ENCODE results near the gene CNPY4. TPM values are rescaled to one million over a fixed set of nuclear protein-coding genes. Genes with fewer than 3 reads are reported as not detected.

The CNPY4 gene
- total RNA-seq, 2 donors from 2014 or later: 0.99 to 2.3 TPM

GRCh38 chr7:100167912-100168323 is 48.5 kb downstream of the CNPY4 start:
- H3K9me3 ChIP-seq: no peaks in the 10 kb centered on the region
- H3K27me3 ChIP-seq: peaks cover 0 to 46% of the 10 kb centered on the region in 2 donors
- H3K36me3 ChIP-seq (replicated peaks in 1 of 2; ENCODE audit: insufficient read depth in 1 of 2, low read depth in 2 of 2): no peaks in the 10 kb centered on the region
- DNase-seq (no peak), ATAC-seq (peak; percentile 4)
- peaks cover 31% of the 10 kb centered on the region for H3K4me1 ChIP-seq
- intact Hi-C loops (cut with DNase I): no loop called here
- H3K4me3 ChIP-seq: no peak overlapping the region
- TF ChIP-seq POLR2A (IDR thresholded peaks at IDR 0.05) (no peak), CTCF (IDR thresholded peaks at IDR 0.05) (no peak)
- no peak overlapping the region for H3K27ac ChIP-seq
- WGBS, 2 donors: 2 to 8% methylated on average over 11 of the region's 11 CpGs

GRCh38 chr7:100169147-100169850 is 49.9 kb downstream of the CNPY4 start:
- intact Hi-C loops (cut with DNase I): no loop called here
- H3K4me3 ChIP-seq: no peak overlapping the region
- WGBS, 2 donors: 76 to 83% methylated on average over 11 of the region's 11 CpGs
- no peaks in the 10 kb centered on the region for H3K9me3 ChIP-seq
- TF ChIP-seq POLR2A (IDR thresholded peaks at IDR 0.05): no peak
- TF ChIP-seq CTCF (IDR thresholded peaks at IDR 0.05): no peak
- no peak overlapping the region for H3K27ac ChIP-seq
- H3K27me3 ChIP-seq: peaks cover 0 to 46% of the 10 kb centered on the region in 2 donors
- no peak for DNase-seq
- peaks cover 31% of the 10 kb centered on the region for H3K4me1 ChIP-seq
- ATAC-seq: no peak
- no peaks in the 10 kb centered on the region for H3K36me3 ChIP-seq (replicated peaks in 1 of 2; ENCODE audit: insufficient read depth in 1 of 2, low read depth in 2 of 2)

- 72 to 84% methylated on average over 11 of the region's 11 CpGs for WGBS, 2 donors
- intact Hi-C loops (cut with DNase I): no loop called here
- H3K27ac ChIP-seq: no peak overlapping the region
- DNase-seq (no peak), ATAC-seq (no peak)
- no peaks in the 10 kb centered on the region for H3K9me3 ChIP-seq
- no peaks in the 10 kb centered on the region for H3K36me3 ChIP-seq (replicated peaks in 1 of 2; ENCODE audit: insufficient read depth in 1 of 2, low read depth in 2 of 2)
- H3K4me3 ChIP-seq: no peak overlapping the region
- H3K27me3 ChIP-seq: peaks cover 0 to 46% of the 10 kb centered on the region in 2 donors
- peaks cover 31% of the 10 kb centered on the region for H3K4me1 ChIP-seq
- TF ChIP-seq POLR2A (IDR thresholded peaks at IDR 0.05): no peak
- TF ChIP-seq CTCF (IDR thresholded peaks at IDR 0.05): no peak
These were observed 50.9 kb downstream of the CNPY4 start for GRCh38 chr7:100170101-100170897.

GRCh38 chr7:100171087-100171681 is 51.8 kb downstream of the CNPY4 start:
- peaks cover 0 to 42% of the 10 kb centered on the region in 2 donors for H3K27me3 ChIP-seq
- ATAC-seq (peak; percentile 34), DNase-seq (no peak)
- 0 to 2% methylated on average over 2 to 47 of the region's 61 CpGs for WGBS, 2 donors
- intact Hi-C loops (cut with DNase I): no loop called here
- no peaks in the 10 kb centered on the region for H3K36me3 ChIP-seq (replicated peaks in 1 of 2; ENCODE audit: insufficient read depth in 1 of 2, low read depth in 2 of 2)
- no peak overlapping the region for H3K4me3 ChIP-seq
- H3K4me1 ChIP-seq: peaks cover 31% of the 10 kb centered on the region
- TF ChIP-seq CTCF (IDR thresholded peaks at IDR 0.05) (no peak), POLR2A (IDR thresholded peaks at IDR 0.05) (no peak)
- H3K9me3 ChIP-seq: no peaks in the 10 kb centered on the region
- H3K27ac ChIP-seq: no peak overlapping the region

Data from body of pancreas (tissue), 4 donors.